ENCODE data around the gene ADGRV1. TPM values are rescaled to one million over a fixed set of nuclear protein-coding genes. Genes with fewer than 3 reads are reported as not detected.

The ADGRV1 gene
- total and polyA plus RNA-seq, 9 of the 15 experiments (the other 6 are each of a cell fraction or from before 2014, with no cell fraction given) = 21.7 to 156 (median 58.2) TPM

- POLR2A ChIA-PET = no interaction called here
- Histone ChIP-seq H4K20me1 (replicated peaks; ENCODE audit: control insufficient read depth, insufficient read depth, low read length) (no peaks in the 10 kb centered on the region), H3K9me3 (replicated peaks; ENCODE audit: control insufficient read depth, insufficient read depth, low read depth, low read length) (no peaks in the 10 kb centered on the region), H3K9ac (ENCODE audit: insufficient read depth in 1 of 2, low read depth in 2 of 2, low read length in 2 of 2) (no peak overlapping the region), H3K9me1 (ENCODE audit: control insufficient read depth, insufficient read depth, low read length) (no peaks in the 10 kb centered on the region), H3K4me1 (replicated peaks in 1 of 2; ENCODE audit: control insufficient read depth in 2 of 2, insufficient read depth in 2 of 2, low read length in 2 of 2) (no peaks in the 10 kb centered on the region; a peak in 1 of 5 replicates), H3K4me2 (ENCODE audit: insufficient read depth, low read length) (no peak overlapping the region), H2AFZ (ENCODE audit: low read depth, low read length) (no peak overlapping the region), H3K27ac (ENCODE audit: extremely low read depth, low read depth, low read length) (no peak overlapping the region), H3K27me3 (ENCODE audit: control insufficient read depth in 2 of 2, insufficient read depth in 2 of 2, low read length in 2 of 2) (no peaks in the 10 kb centered on the region), H3K79me2 (ENCODE audit: control insufficient read depth, insufficient read depth, low read length) (no peaks in the 10 kb centered on the region; the same call in 2 of the 3 replicates), H3K4me3 (no peak overlapping the region), H3K36me3 (ENCODE audit: control insufficient read depth, insufficient read depth, low read length) (peaks cover 65% of the 10 kb centered on the region)
- DNase-seq (ENCODE audit: extremely low read depth in 1 of 4, low spot score in 3 of 4) (no peak), FAIRE-seq (no peak), ATAC-seq (no peak)
- TF ChIP-seq ZNF24 (IDR thresholded peaks at IDR 0.05) = peak; percentile 87
- no peak for TF ChIP-seq BCOR (IDR thresholded peaks at IDR 0.05)
- CTCF ChIA-PET (ENCODE audit: low intra/inter-chr PET ratio) = no interaction called here
- WGBS (ENCODE audit: insufficient coverage, low coverage, missing lambda C conversion rate) = 74% methylated on average over 4 of the region's 4 CpGs
- in situ Hi-C loops (cut with MboI) = no loop called here
- BruUV-seq (replicated peaks) = no TSS peak
- intact Hi-C loops (cut with micrococcal nuclease) = no loop called here
Measured at GRCh38 chr5:90691533-90691932, 132.9 kb downstream of the ADGRV1 start.

- Histone ChIP-seq H4K20me1 (replicated peaks; ENCODE audit: control insufficient read depth, insufficient read depth, low read length) (no peaks in the 10 kb centered on the region), H3K4me1 (replicated peaks in 1 of 2; ENCODE audit: control insufficient read depth in 2 of 2, insufficient read depth in 2 of 2, low read length in 2 of 2) (no peaks in the 10 kb centered on the region; a peak in 1 of 5 replicates), H3K9me1 (ENCODE audit: control insufficient read depth, insufficient read depth, low read length) (no peaks in the 10 kb centered on the region), H3K9ac (ENCODE audit: insufficient read depth in 1 of 2, low read depth in 2 of 2, low read length in 2 of 2) (no peak overlapping the region), H3K27me3 (ENCODE audit: control insufficient read depth in 2 of 2, insufficient read depth in 2 of 2, low read length in 2 of 2) (no peaks in the 10 kb centered on the region), H3K79me2 (ENCODE audit: control insufficient read depth, insufficient read depth, low read length) (no peaks in the 10 kb centered on the region), H3K4me3 (no peak overlapping the region), H3K4me2 (ENCODE audit: insufficient read depth, low read length) (no peak overlapping the region), H3K36me3 (ENCODE audit: control insufficient read depth, insufficient read depth, low read length) (peaks cover 75% of the 10 kb centered on the region), H2AFZ (ENCODE audit: low read depth, low read length) (peak overlapping the region; percentile 26; the same call in 1 of the 2 replicates), H3K9me3 (replicated peaks; ENCODE audit: control insufficient read depth, insufficient read depth, low read depth, low read length) (no peaks in the 10 kb centered on the region), H3K27ac (ENCODE audit: extremely low read depth, low read depth, low read length) (no peak overlapping the region)
- intact Hi-C loops (cut with micrococcal nuclease) (no loop called here), in situ Hi-C loops (cut with MboI) (no loop called here)
- no TSS peak for BruUV-seq (replicated peaks)
- ATAC-seq = 0 out of 3 replicates have a peak, but pooled peaks have one; percentile 12
- POLR2A ChIA-PET = no interaction called here
- CTCF ChIA-PET (ENCODE audit: low intra/inter-chr PET ratio) = no interaction called here
- no peak for FAIRE-seq
- no peak for DNase-seq (ENCODE audit: extremely low read depth in 1 of 4, low spot score in 3 of 4)
- 31% methylated on average over 2 of the region's 2 CpGs for WGBS (ENCODE audit: insufficient coverage, low coverage, missing lambda C conversion rate)
- TF ChIP-seq GATA2 (CRISPR knock-in tag; IDR thresholded peaks at IDR 0.05) (no peak), ETS2 (tag; IDR thresholded peaks at IDR 0.05; ENCODE audit: borderline replicate concordance, poor library complexity, severe bottlenecking) (no peak), POLR2G (IDR thresholded peaks at IDR 0.05; ENCODE audit: low read depth, low read length) (0 out of 2 replicates have a peak, but pooled peaks have one; percentile 19), SREBF1 (IDR thresholded peaks at IDR 0.05; ENCODE audit: borderline replicate concordance, low read depth, low read length) (no peak), PKNOX1 (IDR thresholded peaks at IDR 0.05) (peak; percentile 30; the same call in 1 of the 2 replicates), HBP1 (CRISPR knock-in tag; IDR thresholded peaks at IDR 0.05) (no peak), ZNF280B (CRISPR knock-in tag; IDR thresholded peaks at IDR 0.05) (no peak), CTBP1 (IDR thresholded peaks at IDR 0.05; ENCODE audit: borderline replicate concordance) (peak; percentile 61; the same call in 1 of the 2 replicates), ZNF551 (CRISPR knock-in tag; IDR thresholded peaks at IDR 0.05) (no peak), IRF1 (CRISPR knock-in tag; IDR thresholded peaks at IDR 0.05; ENCODE audit: borderline replicate concordance) (no peak)
Measured at GRCh38 chr5:90696153-90696552, 137.6 kb downstream of the ADGRV1 start.

Measured in K562 (cell line).